ENCODE results near the gene BARHL1.

BARHL1 gene

DNA sequence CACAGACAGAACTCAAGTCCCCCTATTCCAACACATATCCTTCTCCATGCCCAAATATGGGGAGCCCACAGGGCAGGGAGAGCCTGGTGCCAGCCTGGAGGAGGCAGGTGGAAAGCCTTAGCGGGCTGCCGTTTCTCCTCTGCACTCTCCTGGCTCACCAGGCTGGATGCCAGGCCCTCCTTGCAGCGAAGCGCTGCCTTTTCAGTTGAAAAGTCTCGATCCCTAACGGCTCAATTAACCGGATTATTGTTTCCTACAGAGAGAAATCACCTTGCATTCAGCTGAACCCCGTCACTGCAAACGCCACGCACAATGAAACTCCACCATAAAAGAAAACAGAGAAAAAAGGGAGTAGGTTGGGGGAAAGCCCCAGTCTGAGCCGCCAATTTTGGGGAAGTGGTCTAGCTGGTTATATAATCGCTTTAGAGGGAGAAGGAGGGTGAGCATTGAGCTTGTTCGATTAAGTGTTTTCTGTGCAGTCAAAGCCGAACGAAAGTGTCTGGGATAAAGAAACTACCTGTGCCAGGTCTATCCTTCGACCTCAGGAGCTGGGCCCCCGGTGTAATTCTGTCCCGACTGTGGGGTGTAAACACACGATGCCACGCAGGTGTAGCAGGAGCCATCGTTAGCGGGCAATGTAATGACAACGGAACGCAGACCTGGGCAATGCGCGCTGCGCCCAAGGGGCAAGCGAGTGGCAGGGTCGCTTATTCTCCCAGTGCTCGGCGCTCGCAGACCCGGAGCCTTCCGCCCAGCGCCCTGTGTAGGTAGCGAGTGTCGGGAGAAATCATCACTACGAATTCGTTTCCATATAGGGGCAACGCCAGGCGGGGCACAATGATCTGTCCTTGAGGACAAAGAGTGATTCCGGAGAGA, 3.8 kb downstream of the BARHL1 start:
- DNase-seq (ENCODE audit: low read depth): no peak
- TF ChIP-seq, protein P1, sequence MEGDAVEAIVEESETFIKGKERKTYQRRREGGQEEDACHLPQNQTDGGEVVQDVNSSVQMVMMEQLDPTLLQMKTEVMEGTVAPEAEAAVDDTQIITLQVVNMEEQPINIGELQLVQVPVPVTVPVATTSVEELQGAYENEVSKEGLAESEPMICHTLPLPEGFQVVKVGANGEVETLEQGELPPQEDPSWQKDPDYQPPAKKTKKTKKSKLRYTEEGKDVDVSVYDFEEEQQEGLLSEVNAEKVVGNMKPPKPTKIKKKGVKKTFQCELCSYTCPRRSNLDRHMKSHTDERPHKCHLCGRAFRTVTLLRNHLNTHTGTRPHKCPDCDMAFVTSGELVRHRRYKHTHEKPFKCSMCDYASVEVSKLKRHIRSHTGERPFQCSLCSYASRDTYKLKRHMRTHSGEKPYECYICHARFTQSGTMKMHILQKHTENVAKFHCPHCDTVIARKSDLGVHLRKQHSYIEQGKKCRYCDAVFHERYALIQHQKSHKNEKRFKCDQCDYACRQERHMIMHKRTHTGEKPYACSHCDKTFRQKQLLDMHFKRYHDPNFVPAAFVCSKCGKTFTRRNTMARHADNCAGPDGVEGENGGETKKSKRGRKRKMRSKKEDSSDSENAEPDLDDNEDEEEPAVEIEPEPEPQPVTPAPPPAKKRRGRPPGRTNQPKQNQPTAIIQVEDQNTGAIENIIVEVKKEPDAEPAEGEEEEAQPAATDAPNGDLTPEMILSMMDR (IDR thresholded peaks at IDR 0.05; ENCODE audit: control insufficient read depth, insufficient read depth, low read depth, low read length, missing control alignments): no peak
- H3K4me3 ChIP-seq (ENCODE audit: control insufficient read depth, low read depth, low read length): no peak overlapping the region

DNA sequence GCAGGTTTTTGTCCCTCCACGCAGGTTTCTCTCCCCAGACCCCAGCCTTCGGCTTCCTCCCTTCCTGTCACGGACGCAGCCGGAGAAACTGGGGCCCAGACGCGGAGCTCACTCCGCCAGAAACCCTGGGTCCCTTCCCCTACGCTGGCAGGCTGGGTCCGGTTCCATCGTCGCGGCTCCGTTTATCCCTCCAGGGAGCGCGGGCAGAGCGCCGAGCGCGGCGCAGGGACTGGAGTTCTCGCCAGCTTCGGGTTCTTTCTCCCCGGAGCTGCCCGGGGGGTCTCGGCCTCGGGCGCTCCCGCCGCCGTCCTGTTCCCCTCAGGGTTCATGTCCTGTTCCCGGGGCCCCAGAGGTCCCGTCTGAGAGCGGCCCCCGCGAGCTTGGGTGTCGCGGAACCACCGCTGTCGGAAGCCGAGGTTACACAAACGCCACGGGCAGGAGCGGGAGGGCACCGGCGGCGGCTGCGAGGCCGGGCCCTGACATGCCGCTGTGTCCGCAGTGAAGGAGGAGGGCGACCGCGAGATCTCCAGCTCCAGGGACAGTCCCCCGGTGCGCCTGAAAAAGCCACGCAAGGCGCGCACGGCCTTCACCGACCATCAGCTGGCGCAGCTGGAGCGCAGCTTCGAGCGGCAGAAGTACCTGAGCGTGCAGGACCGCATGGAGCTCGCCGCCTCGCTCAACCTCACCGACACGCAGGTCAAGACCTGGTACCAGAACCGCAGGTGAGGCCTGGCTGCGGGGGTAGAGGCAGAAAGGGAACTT, 4.6 kb downstream of the BARHL1 start:
- TF ChIP-seq, protein P1 (IDR thresholded peaks at IDR 0.05; ENCODE audit: control insufficient read depth, insufficient read depth, low read depth, low read length, missing control alignments): no peak
- H3K4me3 ChIP-seq (ENCODE audit: control insufficient read depth, low read depth, low read length): no peak overlapping the region
- no peak for DNase-seq (ENCODE audit: low read depth)

DNA sequence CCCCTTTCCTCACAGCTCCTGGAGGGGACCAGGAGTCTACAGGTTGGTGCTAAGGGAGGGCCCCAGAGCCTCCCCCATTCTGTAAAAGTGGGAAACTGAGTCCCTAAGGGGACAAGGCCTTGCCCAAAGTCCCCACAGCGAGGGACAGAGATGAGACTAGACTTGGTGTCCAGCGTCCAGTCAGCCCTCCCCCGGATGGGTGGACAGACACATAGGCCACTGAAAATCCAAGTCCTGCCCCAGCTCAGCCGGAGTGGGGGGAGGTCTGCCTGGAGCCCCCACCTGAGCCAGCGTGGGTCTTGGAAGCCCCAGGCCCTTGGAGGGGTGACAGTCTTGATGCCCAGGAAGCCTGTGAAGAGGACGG, 5.2 kb downstream of the BARHL1 start:
- DNase-seq (ENCODE audit: low read depth): no peak
- H3K4me3 ChIP-seq (ENCODE audit: control insufficient read depth, low read depth, low read length): no peak overlapping the region
- TF ChIP-seq, protein P1 (IDR thresholded peaks at IDR 0.05; ENCODE audit: control insufficient read depth, insufficient read depth, low read depth, low read length, missing control alignments): no peak

DNA sequence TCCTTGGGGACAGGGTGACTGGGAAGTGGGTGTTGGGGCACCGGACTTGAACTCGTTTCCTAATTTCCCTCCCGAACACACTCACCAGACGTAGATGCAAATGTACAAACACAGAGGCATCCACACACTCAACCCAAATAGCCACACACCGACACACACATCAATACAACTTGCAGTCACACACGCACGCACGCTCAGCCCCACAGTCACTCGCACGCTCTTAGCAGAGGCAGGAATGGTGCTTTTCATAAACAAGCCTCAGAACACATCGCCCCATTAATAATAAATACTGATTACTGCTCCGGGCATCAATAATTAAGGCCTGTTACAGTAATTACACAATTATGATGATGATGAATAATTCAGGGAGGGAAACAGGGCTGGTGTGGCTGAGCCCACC, 5.7 kb downstream of the BARHL1 start:
- DNase-seq (ENCODE audit: low read depth): no peak
- no peak overlapping the region for H3K4me3 ChIP-seq (ENCODE audit: control insufficient read depth, low read depth, low read length)
- TF ChIP-seq, protein P1 (IDR thresholded peaks at IDR 0.05; ENCODE audit: control insufficient read depth, insufficient read depth, low read depth, low read length, missing control alignments): no peak

DNA sequence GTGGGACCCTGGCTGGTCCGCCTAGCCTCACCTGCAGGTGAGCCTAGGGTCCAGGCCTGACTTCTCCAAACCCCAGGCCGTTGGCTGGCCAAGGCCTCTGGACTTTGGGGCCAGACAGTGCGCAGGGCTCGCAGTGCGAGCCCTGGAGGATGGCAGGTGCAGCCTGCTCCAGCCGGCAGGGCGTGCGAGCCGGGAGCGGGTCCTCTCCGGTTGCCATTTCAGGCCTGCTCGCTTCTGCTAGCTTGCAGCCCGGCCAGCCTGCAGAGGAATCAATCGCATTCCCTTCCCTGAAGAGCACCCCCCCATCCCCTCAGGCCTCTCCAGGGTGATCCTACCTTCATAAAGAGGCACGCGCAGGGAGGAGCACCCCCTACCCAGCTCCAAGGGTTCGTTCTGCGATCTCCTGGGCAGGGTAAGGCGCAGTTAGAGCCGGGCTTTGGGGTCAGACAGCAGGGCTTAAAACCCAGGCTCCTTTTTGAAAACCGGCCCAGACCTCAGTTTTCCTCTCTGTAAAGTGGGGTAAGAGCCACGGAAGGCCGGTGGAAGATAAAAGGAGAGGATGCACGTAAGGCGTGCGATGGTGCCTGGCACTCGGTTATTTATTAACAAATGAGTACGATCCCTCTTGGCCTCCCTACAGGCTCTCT, 6.2 kb downstream of the BARHL1 start:
- H3K4me3 ChIP-seq (ENCODE audit: control insufficient read depth, low read depth, low read length): no peak overlapping the region
- no peak for DNase-seq (ENCODE audit: low read depth)
- TF ChIP-seq, protein P1 (IDR thresholded peaks at IDR 0.05; ENCODE audit: control insufficient read depth, insufficient read depth, low read depth, low read length, missing control alignments): no peak

DNA sequence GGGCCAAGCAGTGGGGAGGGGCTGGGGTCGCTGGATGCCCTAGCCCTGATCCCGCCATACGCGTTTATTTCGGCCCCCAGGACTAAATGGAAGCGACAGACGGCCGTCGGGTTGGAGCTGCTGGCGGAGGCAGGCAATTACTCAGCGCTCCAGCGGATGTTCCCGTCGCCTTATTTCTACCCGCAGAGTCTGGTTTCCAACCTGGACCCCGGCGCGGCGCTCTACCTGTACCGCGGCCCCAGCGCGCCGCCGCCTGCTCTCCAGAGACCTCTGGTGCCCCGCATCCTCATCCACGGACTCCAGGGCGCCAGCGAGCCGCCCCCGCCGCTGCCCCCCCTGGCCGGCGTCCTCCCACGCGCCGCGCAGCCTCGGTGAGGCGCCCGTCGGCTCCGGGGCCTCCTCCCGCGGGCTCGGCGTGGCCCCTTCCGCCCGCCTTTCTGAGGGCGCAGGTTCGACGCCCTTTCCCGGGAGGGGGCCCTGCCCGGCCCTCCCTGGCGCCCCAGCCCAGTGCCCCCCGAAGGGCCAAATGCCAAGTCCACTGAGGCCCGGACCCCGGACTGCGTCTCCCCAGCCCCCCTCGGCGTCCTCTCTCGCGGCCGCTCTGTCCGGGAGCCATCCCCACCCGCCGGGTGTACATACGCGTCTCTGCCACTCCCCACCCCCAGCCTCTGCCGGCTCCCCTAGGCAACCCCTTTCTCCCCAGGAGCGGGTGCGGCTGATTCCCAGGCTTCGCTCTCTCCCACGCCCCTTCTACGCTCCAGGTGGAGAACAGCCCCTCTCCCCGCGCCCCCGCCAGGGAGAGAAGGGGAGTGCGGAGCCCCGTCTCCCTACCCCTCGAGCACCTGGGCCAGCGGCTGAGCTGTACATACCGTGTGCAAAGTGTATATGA, 7.0 kb downstream of the BARHL1 start:
- no peak overlapping the region for H3K4me3 ChIP-seq (ENCODE audit: control insufficient read depth, low read depth, low read length)
- TF ChIP-seq, protein P1 (IDR thresholded peaks at IDR 0.05; ENCODE audit: control insufficient read depth, insufficient read depth, low read depth, low read length, missing control alignments): no peak
- no peak for DNase-seq (ENCODE audit: low read depth)
